OCI-LY3 (cell line): ENCODE data around the gene CCDC43.

Experiments
- EZH2phosphoT487 ChIP-seq: fragments of 200-600 bp; shearing (Covaris generic); IDR thresholded peaks from 2 replicates; pipeline ENCODE4 v1.6.1; 2018; ENCODE audit warnings: antibody characterized with exemption, mixed run types, low read depth
- TF ChIP-seq, protein P1 (sequence below): fragments of 200-600, 300-600 bp; sonication (generic); IDR thresholded peaks from 2 replicates; pipeline ENCODE4 v1.5.1; 2014; ENCODE audit warnings: antibody characterized with exemption, low read length, low read depth

DNA sequence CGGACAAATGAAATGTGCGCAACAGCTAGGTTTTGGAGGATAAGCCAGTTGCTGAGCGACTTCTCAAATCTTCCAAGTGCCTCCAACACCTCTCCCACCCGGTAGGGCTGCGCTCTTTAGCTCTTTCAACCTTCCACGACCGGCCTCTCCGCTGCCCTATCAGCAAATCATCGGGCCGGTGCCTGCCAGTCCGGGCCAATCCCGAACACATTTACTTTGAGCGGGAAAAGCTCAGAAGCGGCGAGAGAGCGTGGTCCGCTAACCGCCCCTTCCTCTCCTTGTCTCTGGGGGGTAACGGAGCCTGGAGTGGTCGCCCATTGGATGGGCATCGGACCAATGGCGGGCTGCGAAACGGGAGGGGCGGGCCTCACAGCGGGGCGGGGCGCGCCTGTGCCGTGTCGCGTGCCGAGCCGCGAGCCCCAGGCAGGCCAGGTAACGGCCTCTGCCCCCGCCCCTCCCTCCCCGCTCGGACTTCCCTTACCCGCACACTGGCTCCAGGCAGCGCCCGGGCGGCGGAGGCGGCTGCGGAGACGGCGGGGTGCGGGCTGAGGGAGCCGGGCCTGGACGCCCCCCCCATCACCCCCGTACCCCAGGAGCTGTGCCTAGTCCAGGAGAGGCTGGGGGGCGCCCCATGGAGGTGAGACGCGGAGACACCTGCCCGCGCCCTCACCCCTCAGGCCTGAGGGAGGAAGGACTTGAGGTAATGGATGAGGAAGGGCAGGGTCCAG is 33.4 kb downstream of the CCDC43 start, which contains the start of gene MEIOC:
- TF ChIP-seq, protein P1, sequence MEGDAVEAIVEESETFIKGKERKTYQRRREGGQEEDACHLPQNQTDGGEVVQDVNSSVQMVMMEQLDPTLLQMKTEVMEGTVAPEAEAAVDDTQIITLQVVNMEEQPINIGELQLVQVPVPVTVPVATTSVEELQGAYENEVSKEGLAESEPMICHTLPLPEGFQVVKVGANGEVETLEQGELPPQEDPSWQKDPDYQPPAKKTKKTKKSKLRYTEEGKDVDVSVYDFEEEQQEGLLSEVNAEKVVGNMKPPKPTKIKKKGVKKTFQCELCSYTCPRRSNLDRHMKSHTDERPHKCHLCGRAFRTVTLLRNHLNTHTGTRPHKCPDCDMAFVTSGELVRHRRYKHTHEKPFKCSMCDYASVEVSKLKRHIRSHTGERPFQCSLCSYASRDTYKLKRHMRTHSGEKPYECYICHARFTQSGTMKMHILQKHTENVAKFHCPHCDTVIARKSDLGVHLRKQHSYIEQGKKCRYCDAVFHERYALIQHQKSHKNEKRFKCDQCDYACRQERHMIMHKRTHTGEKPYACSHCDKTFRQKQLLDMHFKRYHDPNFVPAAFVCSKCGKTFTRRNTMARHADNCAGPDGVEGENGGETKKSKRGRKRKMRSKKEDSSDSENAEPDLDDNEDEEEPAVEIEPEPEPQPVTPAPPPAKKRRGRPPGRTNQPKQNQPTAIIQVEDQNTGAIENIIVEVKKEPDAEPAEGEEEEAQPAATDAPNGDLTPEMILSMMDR = no peak
- TF ChIP-seq EZH2phosphoT487 = no peak
